ENCODE results near the gene GLT1D1.
A peak's percentile ranks its signal among the peaks of the same experiment; 100 is the strongest.
"Not testable (repeated sequence)": the region's sequence is repeated elsewhere in the genome, so short reads cannot be mapped to it uniquely, and the experiment has no call there.

GLT1D1 gene

DNA sequence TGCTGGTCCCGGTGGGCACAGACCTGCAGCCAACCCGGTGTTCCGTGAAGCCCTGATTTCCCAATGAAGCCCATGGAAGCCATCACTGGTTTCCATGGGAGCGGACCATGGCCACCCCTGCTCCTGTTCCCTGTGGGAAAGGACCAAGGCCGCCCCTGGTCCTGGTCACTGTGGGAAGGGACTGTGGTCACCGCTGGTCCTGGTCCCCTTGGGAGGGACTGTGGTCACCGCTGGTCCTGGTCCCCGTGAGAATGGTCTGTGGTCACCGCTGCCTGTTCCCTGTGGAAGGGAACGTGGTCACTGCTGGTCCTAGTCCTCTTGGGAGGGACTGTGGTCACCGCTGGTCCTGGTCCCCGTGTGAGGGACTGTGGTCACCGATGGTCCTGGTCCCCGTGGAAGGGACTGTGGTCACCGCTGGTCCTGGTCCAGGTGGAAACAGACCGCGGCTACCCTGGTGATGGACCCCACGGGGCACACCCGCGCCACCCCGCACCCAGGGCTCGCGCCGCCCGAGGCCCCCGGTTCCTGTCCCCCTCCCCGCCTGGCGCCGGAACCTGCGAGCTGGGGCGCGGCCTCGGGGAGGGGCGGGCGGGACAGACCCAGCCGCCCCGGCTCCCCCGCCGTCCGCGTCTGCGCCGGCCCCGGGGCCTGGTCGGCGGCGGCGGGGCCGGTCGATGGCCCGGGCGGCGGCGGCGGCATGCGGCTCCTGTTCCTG, at the start of gene GLT1D1:
TSS of gene GLT1D1 (plus strand) at position 594 of the 715 bp plus-strand sequence. CDS start at position 698, 104 bp downstream.
- Histone ChIP-seq H3K4me1 (ENCODE audit: insufficient read depth, low read length) (no peaks in the 10 kb centered on the region), H3K4me3 (ENCODE audit: low read depth in 1 of 2, low read length in 2 of 2) (peak within 1 kb of the TSS in 1 of 2 donors; percentile 21), H3K9ac (ENCODE audit: low read length) (no peak within 1 kb of the TSS), H3K36me3 (ENCODE audit: insufficient read depth, low read length) (no peaks in the 10 kb centered on the region), H3K9me3 (ENCODE audit: low read length) (no peaks in the 10 kb centered on the region), H3K27ac (ENCODE audit: low read depth, low read length) (no peak within 1 kb of the TSS), H3K27me3 (ENCODE audit: control insufficient read depth in 1 of 2, insufficient read depth in 2 of 2, low read length in 2 of 2) (peaks cover 0 to 9% of the 10 kb centered on the region in 2 donors)

DNA sequence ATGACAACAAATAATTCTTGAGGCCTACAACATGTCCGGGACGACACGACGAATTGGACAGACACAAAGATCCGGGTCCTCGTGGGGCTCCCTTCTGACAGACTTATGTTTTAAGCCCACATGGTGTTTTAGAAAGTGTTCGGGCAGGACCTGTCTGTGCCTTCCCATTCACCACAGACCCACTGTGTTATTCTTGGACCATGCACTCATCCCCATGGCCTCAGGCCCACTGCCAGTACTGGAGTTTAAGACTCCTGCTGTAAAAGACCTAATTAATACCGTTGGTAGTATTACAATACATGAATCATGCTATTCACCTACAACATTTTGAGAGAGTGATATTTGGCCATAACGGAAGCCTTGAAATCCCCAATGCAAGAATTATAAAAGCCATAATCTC, 49.5 kb upstream of the GLT1D1 start:
- H3K4me3 ChIP-seq (ENCODE audit: low read depth in 1 of 2, low read length in 2 of 2), result no peak overlapping the region
- no peak overlapping the region for H3K27ac ChIP-seq (ENCODE audit: low read depth, low read length)
- no peaks in the 10 kb centered on the region for H3K9me3 ChIP-seq (ENCODE audit: low read length)
- H3K36me3 ChIP-seq (ENCODE audit: insufficient read depth, low read length), result peaks cover 53% of the 10 kb centered on the region
- H3K9ac ChIP-seq (ENCODE audit: low read length), result no peak overlapping the region
- H3K27me3 ChIP-seq (ENCODE audit: control insufficient read depth in 1 of 2, insufficient read depth in 2 of 2, low read length in 2 of 2), result no peaks in the 10 kb centered on the region
- no peaks in the 10 kb centered on the region for H3K4me1 ChIP-seq (ENCODE audit: insufficient read depth, low read length)

- no peaks in the 10 kb centered on the region for H3K27me3 ChIP-seq (ENCODE audit: control insufficient read depth in 1 of 2, insufficient read depth in 2 of 2, low read length in 2 of 2)
- no peak overlapping the region for H3K27ac ChIP-seq (ENCODE audit: low read depth, low read length)
- peaks cover 7% of the 10 kb centered on the region for H3K4me1 ChIP-seq (ENCODE audit: insufficient read depth, low read length)
- peaks cover 48% of the 10 kb centered on the region for H3K36me3 ChIP-seq (ENCODE audit: insufficient read depth, low read length)
- no peak overlapping the region for H3K4me3 ChIP-seq (ENCODE audit: low read depth in 1 of 2, low read length in 2 of 2)
- H3K9me3 ChIP-seq (ENCODE audit: low read length), result no peaks in the 10 kb centered on the region
- H3K9ac ChIP-seq (ENCODE audit: low read length), result no peak overlapping the region
These were observed 48.5 kb upstream of the GLT1D1 start for GRCh38 chr12:128804762-128805161.

DNA sequence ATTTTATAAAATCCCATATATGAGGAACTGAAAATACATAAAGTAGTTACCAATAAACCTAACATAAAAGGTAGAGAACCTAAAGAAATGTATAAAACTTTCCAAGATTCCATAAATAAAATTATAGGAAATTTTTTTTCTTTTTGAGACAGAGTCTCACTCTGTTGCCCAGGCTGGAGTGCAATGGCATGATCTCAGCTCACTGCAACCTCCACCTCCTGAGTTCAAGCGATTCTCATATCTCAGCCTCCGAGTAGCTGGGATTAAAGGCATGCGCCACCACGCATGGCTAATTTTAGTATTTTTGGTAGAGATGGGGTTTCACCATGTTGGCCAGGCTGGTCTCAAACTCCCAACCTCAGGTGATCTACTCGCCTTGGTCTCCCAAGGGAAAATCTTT, 47.9 kb upstream of the GLT1D1 start:
- H3K9ac ChIP-seq (ENCODE audit: low read length); H3K4me3 ChIP-seq (ENCODE audit: low read depth in 1 of 2, low read length in 2 of 2); H3K27me3 ChIP-seq (ENCODE audit: control insufficient read depth in 1 of 2, insufficient read depth in 2 of 2, low read length in 2 of 2); H3K9me3 ChIP-seq (ENCODE audit: low read length); H3K27ac ChIP-seq (ENCODE audit: low read depth, low read length): not testable (repeated sequence)
- Histone ChIP-seq H3K36me3 (ENCODE audit: insufficient read depth, low read length) (peaks cover 41% of the 10 kb centered on the region), H3K4me1 (ENCODE audit: insufficient read depth, low read length) (peaks cover 13% of the 10 kb centered on the region)

DNA sequence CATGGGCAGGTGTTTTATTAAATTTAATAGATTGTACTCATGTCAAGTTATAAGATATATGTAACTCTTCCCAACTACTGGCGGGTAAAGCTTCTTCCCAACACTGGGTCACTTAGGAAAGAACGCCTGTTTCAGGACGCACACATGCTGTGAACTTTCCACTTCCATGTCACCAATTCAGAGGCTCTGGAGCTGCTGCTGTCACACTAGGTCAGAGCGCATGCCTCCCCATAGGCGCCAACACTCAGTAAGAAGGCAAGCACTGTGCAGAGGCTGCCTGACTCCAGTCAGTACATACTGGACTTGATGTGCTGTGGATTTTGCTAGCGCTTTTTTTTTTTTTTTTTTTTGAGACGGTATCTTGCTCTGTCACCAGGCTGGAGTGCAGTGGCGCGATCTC, 46.7 kb upstream of the GLT1D1 start:
- peaks cover 25% of the 10 kb centered on the region for H3K4me1 ChIP-seq (ENCODE audit: insufficient read depth, low read length)
- H3K27me3 ChIP-seq (ENCODE audit: control insufficient read depth in 1 of 2, insufficient read depth in 2 of 2, low read length in 2 of 2), result no peaks in the 10 kb centered on the region
- H3K27ac ChIP-seq (ENCODE audit: low read depth, low read length), result no peak overlapping the region
- peaks cover 35% of the 10 kb centered on the region for H3K36me3 ChIP-seq (ENCODE audit: insufficient read depth, low read length)
- H3K9me3 ChIP-seq (ENCODE audit: low read length), result no peaks in the 10 kb centered on the region
- no peak overlapping the region for H3K9ac ChIP-seq (ENCODE audit: low read length)
- no peak overlapping the region for H3K4me3 ChIP-seq (ENCODE audit: low read depth in 1 of 2, low read length in 2 of 2)

DNA sequence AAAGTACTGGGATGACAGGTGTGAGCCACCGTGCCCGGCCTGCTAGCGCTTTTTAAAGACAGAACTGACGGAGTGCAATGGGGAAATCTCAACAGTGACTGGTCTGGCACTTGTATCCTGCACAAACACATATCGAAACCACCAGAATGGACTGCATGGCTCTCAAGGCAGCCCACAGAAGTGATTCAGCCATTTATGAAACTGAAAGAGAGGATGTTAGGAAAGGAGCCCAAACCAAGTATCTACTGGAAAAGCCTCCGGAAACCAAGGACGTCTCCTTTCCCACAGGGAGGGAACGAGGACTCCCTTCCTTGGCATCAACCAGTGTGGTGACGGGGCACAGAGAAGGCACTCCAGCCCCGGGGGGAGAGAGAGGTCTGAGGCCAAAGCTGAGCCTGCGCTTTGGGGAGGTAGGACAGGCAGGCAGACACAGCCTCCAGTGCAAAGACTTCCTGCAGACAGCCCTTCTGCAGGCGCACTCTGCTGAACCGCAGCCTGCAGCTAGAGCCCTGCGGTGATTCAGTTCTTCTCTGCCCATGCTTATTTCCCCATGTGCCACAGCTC, 46.0 kb upstream of the GLT1D1 start:
- no peak overlapping the region for H3K27ac ChIP-seq (ENCODE audit: low read depth, low read length)
- peaks cover 30% of the 10 kb centered on the region for H3K4me1 ChIP-seq (ENCODE audit: insufficient read depth, low read length)
- H3K4me3 ChIP-seq (ENCODE audit: low read depth in 1 of 2, low read length in 2 of 2), result no peak overlapping the region
- H3K27me3 ChIP-seq (ENCODE audit: control insufficient read depth in 1 of 2, insufficient read depth in 2 of 2, low read length in 2 of 2), result no peaks in the 10 kb centered on the region
- no peaks in the 10 kb centered on the region for H3K9me3 ChIP-seq (ENCODE audit: low read length)
- peaks cover 35% of the 10 kb centered on the region for H3K36me3 ChIP-seq (ENCODE audit: insufficient read depth, low read length)
- no peak overlapping the region for H3K9ac ChIP-seq (ENCODE audit: low read length)

GRCh38 chr12:128808651-128809050, 44.6 kb upstream of the GLT1D1 start:
- no peaks in the 10 kb centered on the region for H3K9me3 ChIP-seq (ENCODE audit: low read length)
- H3K27me3 ChIP-seq (ENCODE audit: control insufficient read depth in 1 of 2, insufficient read depth in 2 of 2, low read length in 2 of 2), result no peaks in the 10 kb centered on the region
- H3K4me3 ChIP-seq (ENCODE audit: low read depth in 1 of 2, low read length in 2 of 2), result no peak overlapping the region
- H3K27ac ChIP-seq (ENCODE audit: low read depth, low read length), result no peak overlapping the region
- H3K9ac ChIP-seq (ENCODE audit: low read length), result no peak overlapping the region
- H3K36me3 ChIP-seq (ENCODE audit: insufficient read depth, low read length), result peaks cover 26% of the 10 kb centered on the region
- peaks cover 41% of the 10 kb centered on the region for H3K4me1 ChIP-seq (ENCODE audit: insufficient read depth, low read length)

- Histone ChIP-seq H3K4me1 (ENCODE audit: insufficient read depth, low read length) (peaks cover 51% of the 10 kb centered on the region), H3K9ac (ENCODE audit: low read length) (peak overlapping the region; percentile 19), H3K27me3 (ENCODE audit: control insufficient read depth in 1 of 2, insufficient read depth in 2 of 2, low read length in 2 of 2) (no peaks in the 10 kb centered on the region), H3K27ac (ENCODE audit: low read depth, low read length) (peak overlapping the region; percentile 53), H3K9me3 (ENCODE audit: low read length) (no peaks in the 10 kb centered on the region), H3K36me3 (ENCODE audit: insufficient read depth, low read length) (peaks cover 25% of the 10 kb centered on the region), H3K4me3 (ENCODE audit: low read depth in 1 of 2, low read length in 2 of 2) (peak overlapping the region in 1 of 2 donors; percentile 18)
These were observed 42.8 kb upstream of the GLT1D1 start for GRCh38 chr12:128810182-128811127.

GRCh38 chr12:128811806-128812205, 41.5 kb upstream of the GLT1D1 start:
- Histone ChIP-seq H3K27ac (ENCODE audit: low read depth, low read length) (no peak overlapping the region), H3K9me3 (ENCODE audit: low read length) (no peaks in the 10 kb centered on the region), H3K4me3 (ENCODE audit: low read depth in 1 of 2, low read length in 2 of 2) (no peak overlapping the region), H3K9ac (ENCODE audit: low read length) (no peak overlapping the region), H3K4me1 (ENCODE audit: insufficient read depth, low read length) (peaks cover 61% of the 10 kb centered on the region), H3K36me3 (ENCODE audit: insufficient read depth, low read length) (peaks cover 25% of the 10 kb centered on the region), H3K27me3 (ENCODE audit: control insufficient read depth in 1 of 2, insufficient read depth in 2 of 2, low read length in 2 of 2) (no peaks in the 10 kb centered on the region)

DNA sequence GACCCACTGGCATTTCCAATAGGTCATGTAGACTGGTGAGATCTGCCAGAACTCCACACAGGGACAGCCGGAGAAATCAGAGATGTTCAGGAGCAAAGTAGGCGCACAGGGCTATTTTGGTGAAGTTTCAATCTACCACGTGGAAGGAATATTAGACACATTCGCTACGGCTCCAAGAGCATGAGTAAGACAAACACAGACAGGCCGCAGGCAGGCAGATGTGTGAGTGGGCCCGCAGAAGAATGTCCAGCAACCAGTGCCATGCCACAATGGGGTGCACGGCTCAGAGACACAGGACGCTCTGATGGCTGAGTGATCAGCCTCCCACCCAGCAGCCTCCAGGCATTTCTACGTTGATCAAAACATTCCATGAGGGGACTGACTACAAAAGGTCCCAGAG, 39.9 kb upstream of the GLT1D1 start:
- Histone ChIP-seq H3K4me1 (ENCODE audit: insufficient read depth, low read length) (peaks cover 77% of the 10 kb centered on the region), H3K27ac (ENCODE audit: low read depth, low read length) (no peak overlapping the region), H3K27me3 (ENCODE audit: control insufficient read depth in 1 of 2, insufficient read depth in 2 of 2, low read length in 2 of 2) (no peaks in the 10 kb centered on the region), H3K36me3 (ENCODE audit: insufficient read depth, low read length) (peaks cover 12% of the 10 kb centered on the region), H3K9ac (ENCODE audit: low read length) (no peak overlapping the region), H3K9me3 (ENCODE audit: low read length) (no peaks in the 10 kb centered on the region), H3K4me3 (ENCODE audit: low read depth in 1 of 2, low read length in 2 of 2) (no peak overlapping the region)

DNA sequence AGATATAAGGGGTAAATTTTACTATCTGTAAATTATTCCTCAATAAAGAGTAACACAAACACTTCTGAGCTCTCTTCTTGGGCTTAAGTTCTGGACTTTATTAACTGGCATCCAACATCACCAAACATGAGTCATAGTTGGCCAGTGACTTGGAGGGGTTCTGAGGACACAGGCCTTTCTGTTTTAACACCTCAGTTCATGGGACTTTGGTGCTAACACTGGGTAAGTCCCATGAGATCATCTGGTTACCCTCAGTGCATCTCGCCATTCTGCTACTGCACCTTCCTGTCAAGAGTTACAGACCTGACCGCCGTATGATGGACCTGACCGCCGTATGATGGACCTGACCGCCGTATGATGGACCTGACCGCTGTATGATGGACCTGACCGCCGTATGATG, 39.4 kb upstream of the GLT1D1 start:
- H3K27ac ChIP-seq (ENCODE audit: low read depth, low read length), result no peak overlapping the region
- H3K4me3 ChIP-seq (ENCODE audit: low read depth in 1 of 2, low read length in 2 of 2), result no peak overlapping the region
- H3K9ac ChIP-seq (ENCODE audit: low read length), result no peak overlapping the region
- no peaks in the 10 kb centered on the region for H3K9me3 ChIP-seq (ENCODE audit: low read length)
- H3K4me1 ChIP-seq (ENCODE audit: insufficient read depth, low read length), result peaks cover 82% of the 10 kb centered on the region
- H3K27me3 ChIP-seq (ENCODE audit: control insufficient read depth in 1 of 2, insufficient read depth in 2 of 2, low read length in 2 of 2), result no peaks in the 10 kb centered on the region
- peaks cover 7% of the 10 kb centered on the region for H3K36me3 ChIP-seq (ENCODE audit: insufficient read depth, low read length)

Measured in muscle layer of colon (tissue), 2 donors.